ENCODE results near the gene IGF1R.

DNA sequence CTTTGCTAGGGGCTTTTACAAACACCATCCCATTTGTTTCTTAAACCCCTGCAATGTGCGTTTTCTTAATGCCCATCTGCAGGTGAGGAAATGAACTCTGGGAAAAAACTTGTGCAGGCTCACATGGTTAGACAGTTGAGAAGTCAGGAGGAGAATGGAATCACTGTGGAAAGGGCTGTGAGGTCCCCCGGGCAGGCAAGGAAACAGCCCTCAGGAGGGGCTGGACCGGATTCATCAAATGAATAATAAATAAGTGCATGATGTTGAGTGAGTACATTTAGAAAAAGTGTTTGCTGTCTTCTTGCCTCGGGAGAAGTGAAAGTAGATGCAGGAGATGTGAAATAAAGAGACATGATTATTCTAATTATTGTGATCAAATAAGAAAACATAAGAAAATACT is 282.7 kb downstream of the IGF1R start:
- TF ChIP-seq POLR2A (IDR thresholded peaks at IDR 0.05; ENCODE audit: low read length) (no peak), GATA1 (IDR thresholded peaks at IDR 0.05; ENCODE audit: low read depth, low read length) (no peak)
